Endothelial cell of umbilical vein (primary cell): ENCODE data around the gene COL4A1. TPM values are rescaled to one million over a fixed set of nuclear protein-coding genes. Genes with fewer than 3 reads are reported as not detected.

Experiments used
- BruUV-seq: library from RNA; stranded (reverse); fragments of 400-500 nt; replicated peaks from 2 replicates; lab custom pipeline; 2021; lab: Mats Ljungman, UMichigan
- CTCF ChIA-PET: fragments of 300-600, 350-600 bp; sonication (Branson Sonifier 250); formaldehyde crosslinking; loops from one replicate; lab custom pipeline; 2021; ENCODE audit warnings: antibody characterized with exemption, inconsistent platforms; lab: Charles Lee
- POLR2A ChIA-PET: fragments of 300-600, 350-600 bp; sonication (Branson Sonifier 250); formaldehyde crosslinking; loops from one replicate; lab custom pipeline; 2021; ENCODE audit warnings: antibody characterized with exemption, inconsistent platforms; lab: Charles Lee
- DNase-seq: peaks from one replicate; pipeline ENCODE4 v3.0.0-alpha.2; 2011; ENCODE audit warnings: low read depth, low spot score
- FAIRE-seq: peaks from 2 replicates; lab custom pipeline; 2011; peaks lifted over from hg19 to GRCh38; lab: Jason Lieb, UNC
- H2AFZ ChIP-seq: 2 replicates; pipeline ENCODE4 v1.6.0; 2012; ENCODE audit warnings: low read depth, low read length, control low read depth, inconsistent platforms
- H3K27ac ChIP-seq: 2 replicates; pipeline ENCODE4 v1.5.1; 2011; ENCODE audit warnings: low read depth, mild to moderate bottlenecking, control low read depth, low read length, moderate library complexity; ENCODE audit not compliant: insufficient read depth
- H3K27me3 ChIP-seq, 2 experiments: 2 replicates each; pipeline versions ENCODE4 v1.6.0 to v1.6.1; 2011; ENCODE audit warnings: low read length in 2 of 2, mixed read lengths in 1 of 2; ENCODE audit not compliant: control insufficient read depth in 2 of 2, insufficient read depth in 2 of 2
- H3K36me3 ChIP-seq, 2 experiments: 2 replicates in 1 of 2; 3 replicates in 1 of 2; pipeline ENCODE4 v1.5.1; 2011; ENCODE audit warnings: low read length in 2 of 2, mild to moderate bottlenecking in 1 of 2, moderate library complexity in 1 of 2; ENCODE audit not compliant: control insufficient read depth in 2 of 2, insufficient read depth in 2 of 2; ENCODE audit errors: extremely low read depth in 1 of 2
- H3K4me1 ChIP-seq: 3 replicates; pipeline ENCODE4 v1.5.1; 2011; ENCODE audit warnings: mild to moderate bottlenecking, low read length; ENCODE audit not compliant: control insufficient read depth, insufficient read depth; ENCODE audit errors: extremely low read depth
- H3K4me2 ChIP-seq: 2 replicates; pipeline ENCODE4 v1.6.1; 2011; ENCODE audit warnings: low read length, control low read depth, mixed read lengths; ENCODE audit not compliant: insufficient read depth
- H3K4me3 ChIP-seq, 3 experiments: fragments of 200-600 bp in 1 of 3; sonication (generic), shearing (Covaris generic) in 1 of 3; replicated peaks in 1 of 3; 2 replicates each; pipeline ENCODE4 v1.5.1; 2011 to 2016; ENCODE audit warnings: control low read depth in 3 of 3, low read length in 3 of 3, mild to moderate bottlenecking in 2 of 3, inconsistent platforms in 1 of 3, low read depth in 1 of 3, moderate library complexity in 1 of 3; ENCODE audit not compliant: insufficient read depth in 1 of 3
- H3K79me2 ChIP-seq: 2 replicates; pipeline ENCODE4 v1.6.0; 2012; ENCODE audit warnings: low read length, inconsistent platforms; ENCODE audit not compliant: control insufficient read depth, insufficient read depth
- H3K9ac ChIP-seq: replicated peaks from 2 replicates; pipeline ENCODE3; 2011; ENCODE audit warnings: low read length, control low read depth; ENCODE audit not compliant: insufficient read depth; ENCODE audit errors: extremely low read depth
- H3K9me1 ChIP-seq: replicated peaks from 3 replicates; pipeline ENCODE4 v1.6.0; 2011; ENCODE audit warnings: mild to moderate bottlenecking, low read length; ENCODE audit not compliant: control insufficient read depth, insufficient read depth; ENCODE audit errors: extremely low read depth
- H3K9me3 ChIP-seq: replicated peaks from 2 replicates; pipeline ENCODE4 v1.5.1; 2012; ENCODE audit warnings: low read length, inconsistent platforms; ENCODE audit not compliant: control insufficient read depth, insufficient read depth
- H4K20me1 ChIP-seq: replicated peaks from 2 replicates; pipeline ENCODE3; 2011; ENCODE audit warnings: mild to moderate bottlenecking, low read length; ENCODE audit not compliant: control insufficient read depth, insufficient read depth; ENCODE audit errors: extremely low read depth
- EZH2 ChIP-seq: IDR thresholded peaks from 2 replicates; pipeline ENCODE4 v1.6.1; 2012; ENCODE audit warnings: borderline replicate concordance, low read depth, mild to moderate bottlenecking, moderate library complexity, low read length, inconsistent platforms; ENCODE audit not compliant: severe bottlenecking
- FOS ChIP-seq: IDR thresholded peaks from 2 replicates; pipeline ENCODE4 v1.6.1; 2011; ENCODE audit warnings: mild to moderate bottlenecking, low read length, moderate library complexity, borderline replicate concordance; ENCODE audit not compliant: insufficient read depth
- GATA2 ChIP-seq: IDR thresholded peaks from 2 replicates; pipeline ENCODE4 v1.7.0; 2011; ENCODE audit warnings: low read depth, mild to moderate bottlenecking, moderate library complexity, mixed read lengths, low read length; ENCODE audit not compliant: insufficient read length, insufficient read depth
- JUN ChIP-seq: IDR thresholded peaks from 2 replicates; pipeline ENCODE4 v1.6.1; 2011; ENCODE audit warnings: borderline replicate concordance, low read depth; ENCODE audit not compliant: insufficient read length, insufficient read depth
- POLR2A ChIP-seq: IDR thresholded peaks from 2 replicates; pipeline ENCODE4 v1.6.1; 2012; ENCODE audit warnings: low read depth, mild to moderate bottlenecking, control low read depth, low read length
- dilution Hi-C: fragments of 300-500 bp; cut with MboI; formaldehyde crosslinking; loops from one replicate; pipeline ENCODE4 v1.15.0; 2019; ENCODE audit warnings: low sequenced_read_pairs; ENCODE audit not compliant: extremely low pct_ligation_motif_present
- intact Hi-C: fragments of 100-400 bp; cut with micrococcal nuclease; formaldehyde crosslinking; loops from one replicate; pipeline ENCODE4 v1.10.0; 2022
- polyA plus RNA-seq, 4 experiments: library from polyadenylated mRNA; depleted of rRNA in 3 of 4; stranded (reverse) in 3 of 4; unstranded in 1 of 4; fragments of >200 nt; gene quantifications; 2 replicates each; pipeline versions ENCODE4 v1.2.1 to v1.2.3, GENCODE V29; 2011 to 2012; ENCODE audit warnings: missing spikeins in 1 of 4
- total RNA-seq: library from RNA; stranded (reverse); gene quantifications from 2 replicates; pipeline ENCODE4 v1.2.3, GENCODE V29; 2021
- TF ChIP-seq, protein P1 (sequence below): IDR thresholded peaks from 2 replicates; pipeline ENCODE4 v1.6.1; 2011; ENCODE audit not compliant: insufficient read depth, insufficient read length

Gene COL4A1
- total and polyA plus RNA-seq, 2 donors (not counting 3 experiments of a cell fraction or from before 2014, with no cell fraction given), result 384 to 1,119 TPM

DNA sequence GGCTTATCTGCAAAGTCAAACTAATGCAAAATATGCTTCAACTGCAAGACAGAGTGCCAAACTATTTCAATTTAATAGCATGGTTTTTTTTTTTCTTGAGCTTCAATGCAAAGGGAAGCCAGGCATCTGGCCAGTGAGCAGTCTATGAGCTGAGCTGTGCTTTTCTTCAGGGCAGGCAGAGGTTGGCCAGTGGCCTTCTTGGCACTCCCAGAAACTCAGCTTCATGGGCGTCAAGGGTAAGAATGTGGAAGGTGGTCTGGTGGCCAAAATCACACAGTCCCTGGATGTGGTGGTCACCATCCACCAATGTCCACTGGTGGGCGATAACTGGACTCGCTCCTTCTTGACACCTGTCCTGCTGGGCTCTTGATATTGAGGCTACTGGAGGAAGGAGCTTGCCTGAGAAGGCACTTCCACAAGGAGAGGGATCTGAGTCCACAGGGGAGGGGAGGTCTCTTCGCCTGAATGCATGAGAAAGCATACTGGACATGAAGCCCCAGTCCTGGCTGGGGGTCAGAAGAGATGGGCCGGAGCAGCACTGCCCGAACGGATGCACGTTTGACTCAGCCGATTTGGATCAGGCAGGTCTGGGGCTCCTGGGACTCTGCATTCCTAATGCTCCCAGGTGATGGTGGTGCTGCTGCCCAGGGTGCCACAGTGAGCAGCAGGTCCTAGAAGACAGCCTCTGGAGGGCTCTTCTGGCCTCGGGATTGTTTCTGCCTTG is 17.2 kb upstream of the COL4A1 start:
- dilution Hi-C loops, result no loop called here
- Histone ChIP-seq H3K79me2 (peaks cover 56% of the 10 kb centered on the region), H4K20me1 (no peaks in the 10 kb centered on the region), H3K27me3 (no peaks in the 10 kb centered on the region), H3K9ac (no peak overlapping the region), H2AFZ (no peak overlapping the region), H3K9me3 (no peaks in the 10 kb centered on the region), H3K27ac (no peak overlapping the region), H3K9me1 (no peaks in the 10 kb centered on the region), H3K4me3 (no peak overlapping the region), H3K36me3 (peaks cover under 1 to 1% of the 10 kb centered on the region in 2 experiments), H3K4me1 (peaks cover 32% of the 10 kb centered on the region), H3K4me2 (no peak overlapping the region)
- no peak for DNase-seq
- FAIRE-seq, result no peak
- BruUV-seq, result no TSS peak
- TF ChIP-seq, protein P1, sequence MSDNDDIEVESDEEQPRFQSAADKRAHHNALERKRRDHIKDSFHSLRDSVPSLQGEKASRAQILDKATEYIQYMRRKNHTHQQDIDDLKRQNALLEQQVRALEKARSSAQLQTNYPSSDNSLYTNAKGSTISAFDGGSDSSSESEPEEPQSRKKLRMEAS, result no peak
- TF ChIP-seq FOS (no peak), GATA2 (no peak), POLR2A (no peak), JUN (no peak), EZH2 (no peak)
- POLR2A ChIA-PET, result no interaction called here
- CTCF ChIA-PET, result interaction anchor here (1.0 to 1.7 kb wide), 5 partner anchors 17 to 86 kb away, joined by 3 to 11 read pairs (median 4); no protein-coding TSS in a partner anchor
- intact Hi-C loops, result no loop called here
